ENCODE data around the gene TMEM143.

The TMEM143 gene

GRCh38 chr19:48362716-48363499 lies 832 bp downstream of the TMEM143 start:
- TF ChIP-seq, protein P1, sequence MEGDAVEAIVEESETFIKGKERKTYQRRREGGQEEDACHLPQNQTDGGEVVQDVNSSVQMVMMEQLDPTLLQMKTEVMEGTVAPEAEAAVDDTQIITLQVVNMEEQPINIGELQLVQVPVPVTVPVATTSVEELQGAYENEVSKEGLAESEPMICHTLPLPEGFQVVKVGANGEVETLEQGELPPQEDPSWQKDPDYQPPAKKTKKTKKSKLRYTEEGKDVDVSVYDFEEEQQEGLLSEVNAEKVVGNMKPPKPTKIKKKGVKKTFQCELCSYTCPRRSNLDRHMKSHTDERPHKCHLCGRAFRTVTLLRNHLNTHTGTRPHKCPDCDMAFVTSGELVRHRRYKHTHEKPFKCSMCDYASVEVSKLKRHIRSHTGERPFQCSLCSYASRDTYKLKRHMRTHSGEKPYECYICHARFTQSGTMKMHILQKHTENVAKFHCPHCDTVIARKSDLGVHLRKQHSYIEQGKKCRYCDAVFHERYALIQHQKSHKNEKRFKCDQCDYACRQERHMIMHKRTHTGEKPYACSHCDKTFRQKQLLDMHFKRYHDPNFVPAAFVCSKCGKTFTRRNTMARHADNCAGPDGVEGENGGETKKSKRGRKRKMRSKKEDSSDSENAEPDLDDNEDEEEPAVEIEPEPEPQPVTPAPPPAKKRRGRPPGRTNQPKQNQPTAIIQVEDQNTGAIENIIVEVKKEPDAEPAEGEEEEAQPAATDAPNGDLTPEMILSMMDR (IDR thresholded peaks at IDR 0.05; ENCODE audit: low read depth, low read length, missing control alignments): no peak
- peak; percentile 70 for DNase-seq (ENCODE audit: extremely low read depth, low read depth)
- peak overlapping the region; percentile 79 for H3K4me3 ChIP-seq (replicated peaks; ENCODE audit: low read depth, low read length)

GRCh38 chr19:48361912-48362311 lies 1.8 kb downstream of the TMEM143 start:
- H3K4me3 ChIP-seq (replicated peaks; ENCODE audit: low read depth, low read length): no peak overlapping the region
- TF ChIP-seq, protein P1 (IDR thresholded peaks at IDR 0.05; ENCODE audit: low read depth, low read length, missing control alignments): no peak
- DNase-seq (ENCODE audit: extremely low read depth, low read depth): no peak

DNA sequence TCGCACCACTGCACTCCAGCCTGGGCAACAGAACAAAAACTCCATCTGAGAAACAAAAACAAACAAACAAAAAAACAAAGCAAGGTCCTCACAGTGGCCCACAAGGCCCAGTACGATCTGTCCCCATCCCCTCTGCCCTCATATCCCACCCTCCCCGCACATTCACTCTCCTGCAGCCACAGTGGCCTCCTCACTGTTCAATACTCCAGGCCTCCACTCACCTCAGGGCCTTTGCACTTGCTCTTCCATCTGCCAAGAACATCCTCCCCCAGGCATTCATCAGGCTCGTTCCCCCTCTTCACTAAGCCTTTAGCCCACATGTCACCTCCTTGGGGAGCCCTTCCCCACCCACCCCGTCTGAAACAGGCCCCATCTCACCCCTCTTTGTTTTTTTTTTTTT lies 4.6 kb downstream of the TMEM143 start:
- H3K4me3 ChIP-seq (replicated peaks; ENCODE audit: low read depth, low read length): no peak overlapping the region
- TF ChIP-seq, protein P1 (IDR thresholded peaks at IDR 0.05; ENCODE audit: low read depth, low read length, missing control alignments): no peak
- no peak for DNase-seq (ENCODE audit: extremely low read depth, low read depth)

DNA sequence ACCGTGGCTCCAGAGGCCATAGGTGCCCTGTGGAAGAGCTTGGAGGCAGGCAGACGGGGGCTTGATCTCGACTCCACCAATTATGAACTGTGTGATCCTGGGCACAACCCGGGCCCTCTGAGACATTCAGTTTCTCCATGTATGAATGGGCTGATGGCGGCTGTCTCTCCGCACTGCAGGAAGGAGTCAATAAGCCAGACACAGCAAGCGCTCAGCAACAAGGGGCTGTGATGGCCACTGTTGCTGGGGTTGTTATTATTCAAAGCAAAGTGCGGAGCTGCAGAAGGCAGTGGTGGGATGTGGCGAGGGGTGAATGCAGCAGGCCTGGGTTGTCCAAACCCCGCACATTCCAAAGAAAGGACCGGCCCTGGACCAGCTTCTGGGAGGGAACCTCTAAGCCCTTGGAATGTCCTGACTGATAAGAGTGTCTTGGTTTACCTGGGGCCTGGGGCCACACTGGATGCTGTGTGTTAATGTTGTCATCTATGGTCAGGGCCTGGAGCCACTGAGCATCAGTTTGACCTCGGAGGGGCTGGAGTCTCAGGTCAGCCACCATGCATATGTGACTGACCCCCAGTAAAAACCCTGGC lies 8.3 kb downstream of the TMEM143 start:
- DNase-seq (ENCODE audit: extremely low read depth, low read depth): no peak
- H3K4me3 ChIP-seq (replicated peaks; ENCODE audit: low read depth, low read length): no peak overlapping the region
- TF ChIP-seq, protein P1 (IDR thresholded peaks at IDR 0.05; ENCODE audit: low read depth, low read length, missing control alignments): no peak

DNA sequence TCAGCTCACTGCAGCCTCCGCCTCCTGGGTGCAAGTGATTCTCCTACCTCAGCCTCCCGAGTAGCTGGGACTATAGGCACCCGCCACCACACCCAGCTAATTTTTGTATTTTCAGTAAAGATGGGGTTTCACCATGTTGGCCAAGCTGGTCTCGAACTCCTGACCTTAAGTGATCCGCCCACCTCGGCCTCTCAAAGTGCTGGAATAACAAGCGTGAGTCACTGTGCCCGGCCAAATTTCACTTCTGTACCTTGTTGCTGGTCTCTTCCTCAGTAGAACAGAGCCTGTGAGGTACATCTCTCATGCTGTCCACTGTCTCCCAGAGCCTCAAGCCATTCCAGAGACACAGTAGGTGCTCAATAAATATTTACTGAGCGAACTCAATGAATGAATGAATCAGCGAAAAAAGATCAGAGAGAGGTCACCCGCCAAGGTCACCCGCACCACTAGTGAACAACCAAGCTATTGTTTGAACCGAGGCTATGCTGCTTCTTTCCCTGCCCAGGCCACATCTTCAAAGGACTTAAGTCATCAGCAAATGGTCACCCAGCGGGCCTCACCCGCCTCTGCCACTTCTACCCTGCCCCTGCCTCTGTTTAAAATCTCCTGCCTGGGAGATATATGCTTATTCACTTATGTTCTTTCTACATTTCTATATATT lies 9.3 kb downstream of the TMEM143 start:
- TF ChIP-seq, protein P1 (IDR thresholded peaks at IDR 0.05; ENCODE audit: low read depth, low read length, missing control alignments): no peak
- H3K4me3 ChIP-seq (replicated peaks; ENCODE audit: low read depth, low read length): no peak overlapping the region
- no peak for DNase-seq (ENCODE audit: extremely low read depth, low read depth)

DNA sequence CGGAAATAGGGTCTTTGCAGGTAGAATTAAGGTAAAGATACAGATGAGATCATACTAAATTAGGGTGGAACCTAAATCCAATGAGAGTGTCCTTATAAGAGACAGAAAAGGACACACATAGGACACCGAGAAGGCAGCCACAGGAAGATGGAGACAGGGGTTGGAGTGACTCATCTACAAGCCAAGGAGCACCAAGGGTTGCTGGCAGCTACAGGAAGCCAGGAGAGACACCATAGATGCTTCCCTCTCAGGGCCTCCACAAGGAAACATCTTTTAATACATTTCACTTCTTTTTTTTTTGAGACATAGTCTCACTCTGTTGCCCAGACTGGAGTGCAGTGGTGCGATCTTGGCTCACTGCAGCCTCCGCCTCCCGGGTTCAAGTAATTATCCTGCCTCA lies 10.1 kb downstream of the TMEM143 start:
- TF ChIP-seq, protein P1 (IDR thresholded peaks at IDR 0.05; ENCODE audit: low read depth, low read length, missing control alignments): no peak
- DNase-seq (ENCODE audit: extremely low read depth, low read depth): no peak
- no peak overlapping the region for H3K4me3 ChIP-seq (replicated peaks; ENCODE audit: low read depth, low read length)

Data from HFF-Myc (cell line).